Esophagus squamous epithelium (tissue), 4 donors: ENCODE measurements around the gene MAP1S.

Experiments used
- CTCF ChIP-seq, 6 experiments: fragments of 450-650 bp in 4 of 6; fragments of 200-600 bp in 2 of 6; sonication (generic) in 2 of 6; IDR thresholded peaks; one replicate each; pipeline ENCODE4 v1.5.1; 2016 to 2019; ENCODE audit warnings: antibody characterized with exemption in 6 of 6, mild to moderate bottlenecking in 4 of 6, moderate library complexity in 4 of 6
- POLR2A ChIP-seq, 4 donors: fragments of 450-650 bp; IDR thresholded peaks; one replicate each; pipeline ENCODE4 v1.6.1; 2017; ENCODE audit warnings: antibody characterized with exemption in 4 of 4, mild to moderate bottlenecking in 4 of 4, moderate library complexity in 3 of 4

GRCh38 chr19:17764348-17764747, 45.1 kb downstream of the MAP1S start:
- TF ChIP-seq CTCF (IDR thresholded peaks at IDR 0.05) (no peak), POLR2A (IDR thresholded peaks at IDR 0.05) (no peak)
